ENCODE measurements around the gene ACTR2. TPM values are rescaled to one million over a fixed set of nuclear protein-coding genes. Genes with fewer than 3 reads are reported as not detected.

The ACTR2 gene
- total RNA-seq, 1 donor from 2014 or later = 124 TPM

DNA sequence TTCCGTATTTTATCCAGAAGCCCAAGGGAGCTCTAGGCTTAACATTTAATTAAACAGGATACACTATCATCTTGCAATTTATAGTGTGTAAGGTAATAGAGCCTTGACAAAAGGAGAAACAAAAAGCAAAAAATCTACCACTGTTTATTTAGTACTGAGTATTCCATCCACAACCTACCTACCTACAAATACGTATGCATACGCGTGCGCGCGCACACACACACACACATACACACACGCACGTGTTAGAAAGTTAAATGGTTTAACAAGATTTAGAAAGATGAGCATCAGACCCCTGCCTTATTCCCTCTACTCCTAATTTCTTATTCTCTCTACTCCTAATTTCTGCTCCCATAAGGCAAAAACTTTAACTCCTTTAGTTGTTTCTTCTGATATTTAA, 14.6 kb upstream of the ACTR2 start:
- H3K79me2 ChIP-seq (ENCODE audit: low read depth) = no peaks in the 10 kb centered on the region
- Mint-ChIP-seq H3K4me3 (no peak overlapping the region), H3K27me3 (ENCODE audit: insufficient read depth, low read depth) (peaks cover 2% of the 10 kb centered on the region), H3K4me1 (peaks cover 12% of the 10 kb centered on the region), H3K9me3 (no peaks in the 10 kb centered on the region), H3K27ac (no peak overlapping the region), H3K36me3 (no peaks in the 10 kb centered on the region)
- H3K9me3 ChIP-seq (ENCODE audit: low read depth) = no peaks in the 10 kb centered on the region
- peak; percentile 3 for DNase-seq (ENCODE audit: low spot score)
- no peak overlapping the region for H3K27ac ChIP-seq
- H3K9ac ChIP-seq = no peak overlapping the region
- peaks cover 7% of the 10 kb centered on the region for H4K20me1 ChIP-seq (ENCODE audit: low read depth)
- TF ChIP-seq, protein P1, sequence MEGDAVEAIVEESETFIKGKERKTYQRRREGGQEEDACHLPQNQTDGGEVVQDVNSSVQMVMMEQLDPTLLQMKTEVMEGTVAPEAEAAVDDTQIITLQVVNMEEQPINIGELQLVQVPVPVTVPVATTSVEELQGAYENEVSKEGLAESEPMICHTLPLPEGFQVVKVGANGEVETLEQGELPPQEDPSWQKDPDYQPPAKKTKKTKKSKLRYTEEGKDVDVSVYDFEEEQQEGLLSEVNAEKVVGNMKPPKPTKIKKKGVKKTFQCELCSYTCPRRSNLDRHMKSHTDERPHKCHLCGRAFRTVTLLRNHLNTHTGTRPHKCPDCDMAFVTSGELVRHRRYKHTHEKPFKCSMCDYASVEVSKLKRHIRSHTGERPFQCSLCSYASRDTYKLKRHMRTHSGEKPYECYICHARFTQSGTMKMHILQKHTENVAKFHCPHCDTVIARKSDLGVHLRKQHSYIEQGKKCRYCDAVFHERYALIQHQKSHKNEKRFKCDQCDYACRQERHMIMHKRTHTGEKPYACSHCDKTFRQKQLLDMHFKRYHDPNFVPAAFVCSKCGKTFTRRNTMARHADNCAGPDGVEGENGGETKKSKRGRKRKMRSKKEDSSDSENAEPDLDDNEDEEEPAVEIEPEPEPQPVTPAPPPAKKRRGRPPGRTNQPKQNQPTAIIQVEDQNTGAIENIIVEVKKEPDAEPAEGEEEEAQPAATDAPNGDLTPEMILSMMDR (IDR thresholded peaks at IDR 0.05) = no peak
- no peak for TF ChIP-seq EZH2 (IDR thresholded peaks at IDR 0.05)
- no peak for TF ChIP-seq EZH2phosphoT487 (IDR thresholded peaks at IDR 0.05)
- H3K4me2 ChIP-seq = no peak overlapping the region
- peaks cover 10% of the 10 kb centered on the region for H3K4me1 ChIP-seq
- H3K4me3 ChIP-seq = no peak overlapping the region
- H3K36me3 ChIP-seq = no peaks in the 10 kb centered on the region
- H2AFZ ChIP-seq (replicated peaks) = no peak overlapping the region
- H3F3A ChIP-seq (ENCODE audit: low read depth) = peaks cover 10% of the 10 kb centered on the region
- no peaks in the 10 kb centered on the region for H3K27me3 ChIP-seq

DNA sequence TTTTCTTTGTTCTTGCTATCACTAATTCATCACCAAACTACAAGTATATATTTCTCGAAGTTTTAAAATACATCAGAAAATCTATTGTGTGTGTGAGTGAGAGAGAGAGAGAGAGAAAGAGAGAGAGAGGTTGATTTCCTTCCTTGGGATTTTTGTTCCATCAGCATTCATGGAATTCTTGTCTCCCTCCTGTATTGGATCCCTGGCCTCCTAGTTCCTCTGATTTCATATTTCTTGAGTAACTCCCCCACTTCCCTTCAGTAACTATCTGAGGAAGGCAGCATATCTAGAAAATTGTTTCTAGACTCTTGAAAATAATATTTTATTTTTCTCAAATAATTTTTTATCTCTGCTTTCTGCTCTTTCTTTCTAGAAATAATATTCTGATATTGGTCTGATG, 13.3 kb upstream of the ACTR2 start:
- H3K4me1 Mint-ChIP-seq = peaks cover 12% of the 10 kb centered on the region
- Histone ChIP-seq H4K20me1 (ENCODE audit: low read depth) (peaks cover 7% of the 10 kb centered on the region), H3K4me2 (peak overlapping the region; percentile 32), H3K27ac (no peak overlapping the region), H3K36me3 (no peaks in the 10 kb centered on the region), H3K27me3 (no peaks in the 10 kb centered on the region), H3K79me2 (ENCODE audit: low read depth) (no peaks in the 10 kb centered on the region), H3F3A (ENCODE audit: low read depth) (peaks cover 10% of the 10 kb centered on the region), H3K4me3 (no peak overlapping the region), H3K9ac (no peak overlapping the region), H3K4me1 (peaks cover 10% of the 10 kb centered on the region), H3K9me3 (ENCODE audit: low read depth) (no peaks in the 10 kb centered on the region), H2AFZ (replicated peaks) (no peak overlapping the region)
- no peaks in the 10 kb centered on the region for H3K9me3 Mint-ChIP-seq
- H3K4me3 Mint-ChIP-seq = no peak overlapping the region
- H3K27me3 Mint-ChIP-seq (ENCODE audit: insufficient read depth, low read depth) = no peaks in the 10 kb centered on the region
- no peak for TF ChIP-seq EZH2 (IDR thresholded peaks at IDR 0.05)
- TF ChIP-seq EZH2phosphoT487 (IDR thresholded peaks at IDR 0.05) = no peak
- TF ChIP-seq, protein P1 (IDR thresholded peaks at IDR 0.05) = no peak
- DNase-seq (ENCODE audit: low spot score) = no peak
- H3K36me3 Mint-ChIP-seq = no peaks in the 10 kb centered on the region
- no peak overlapping the region for H3K27ac Mint-ChIP-seq

DNA sequence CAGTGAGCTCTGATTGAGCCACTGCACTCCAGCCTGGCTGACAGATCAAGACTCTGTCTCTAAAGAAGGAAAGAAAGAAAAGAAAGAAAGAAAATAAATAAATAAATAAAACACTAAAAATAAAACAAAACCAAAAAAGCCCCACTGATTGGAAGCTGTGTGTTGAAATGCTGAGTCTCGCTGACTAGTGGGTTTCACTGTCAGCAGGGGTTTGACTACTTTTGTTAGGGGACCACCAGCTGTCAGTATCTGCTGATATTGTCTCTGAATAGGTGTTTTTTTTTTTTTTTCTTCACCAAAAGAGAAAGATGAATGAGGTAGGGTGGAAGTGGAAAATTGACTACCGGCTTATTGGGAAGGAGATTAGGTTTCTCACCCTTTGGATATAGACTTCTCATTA, 12.8 kb upstream of the ACTR2 start:
- peaks cover 7% of the 10 kb centered on the region for H4K20me1 ChIP-seq (ENCODE audit: low read depth)
- H3K36me3 ChIP-seq = no peaks in the 10 kb centered on the region
- no peak overlapping the region for H3K9ac ChIP-seq
- Mint-ChIP-seq H3K36me3 (no peaks in the 10 kb centered on the region), H3K27me3 (ENCODE audit: insufficient read depth, low read depth) (no peaks in the 10 kb centered on the region), H3K9me3 (no peaks in the 10 kb centered on the region), H3K27ac (no peak overlapping the region), H3K4me3 (no peak overlapping the region), H3K4me1 (peaks cover 12% of the 10 kb centered on the region)
- H3K79me2 ChIP-seq (ENCODE audit: low read depth) = no peaks in the 10 kb centered on the region
- H3K4me1 ChIP-seq = peaks cover 10% of the 10 kb centered on the region
- no peak overlapping the region for H3K27ac ChIP-seq
- H3F3A ChIP-seq (ENCODE audit: low read depth) = peaks cover 10% of the 10 kb centered on the region
- peak; percentile 26 for DNase-seq (ENCODE audit: low spot score)
- no peak for TF ChIP-seq EZH2phosphoT487 (IDR thresholded peaks at IDR 0.05)
- TF ChIP-seq, protein P1 (IDR thresholded peaks at IDR 0.05) = no peak
- TF ChIP-seq EZH2 (IDR thresholded peaks at IDR 0.05) = no peak
- H3K27me3 ChIP-seq = no peaks in the 10 kb centered on the region
- no peak overlapping the region for H3K4me3 ChIP-seq
- H2AFZ ChIP-seq (replicated peaks) = no peak overlapping the region
- H3K9me3 ChIP-seq (ENCODE audit: low read depth) = no peaks in the 10 kb centered on the region
- H3K4me2 ChIP-seq = peak overlapping the region; percentile 32

Measured in neural progenitor cell (in vitro differentiated cells).